Nephron progenitor cell (in vitro differentiated cells): ENCODE measurements around the gene ACVR2B.

Experiments used
- DNase-seq: peaks from one replicate; pipeline ENCODE4 v3.0.0; 2021
- H3K27ac Mint-ChIP-seq: 2 replicates; pipeline ENCODE4 v1.8.0; 2021; ENCODE audit warnings: mild to moderate bottlenecking, moderate library complexity, mixed read lengths
- H3K27me3 Mint-ChIP-seq: 2 replicates; pipeline ENCODE4 v1.8.0; 2021; ENCODE audit warnings: mild to moderate bottlenecking, low read depth, mixed read lengths; ENCODE audit not compliant: poor library complexity
- H3K36me3 Mint-ChIP-seq: 2 replicates; pipeline ENCODE4 v1.8.0; 2021; ENCODE audit warnings: low read depth, mixed read lengths
- H3K4me1 Mint-ChIP-seq: 2 replicates; pipeline ENCODE4 v1.8.0; 2021; ENCODE audit warnings: mixed read lengths
- H3K4me3 Mint-ChIP-seq: 2 replicates; pipeline ENCODE4 v1.8.0; 2021; ENCODE audit warnings: mild to moderate bottlenecking, moderate library complexity, mixed read lengths
- H3K9me3 Mint-ChIP-seq: 2 replicates; pipeline ENCODE4 v1.8.0; 2021; ENCODE audit warnings: mild to moderate bottlenecking, moderate library complexity, mixed read lengths
- CTCF ChIP-seq: fragments of 200-600 bp; sonication (generic); IDR thresholded peaks from 2 replicates; pipeline ENCODE4 v1.5.0; 2021; ENCODE audit warnings: antibody characterized with exemption

Gene ACVR2B

GRCh38 chr3:38454884-38455638, 1.4 kb downstream of the ACVR2B start:
- DNase-seq, result peak; percentile 92
- peaks cover 28% of the 10 kb centered on the region for H3K36me3 Mint-ChIP-seq
- no peak for TF ChIP-seq CTCF
- peak overlapping the region; percentile 98 for H3K27ac Mint-ChIP-seq
- peak overlapping the region; percentile 99 for H3K4me3 Mint-ChIP-seq
- H3K27me3 Mint-ChIP-seq, result peaks cover 9% of the 10 kb centered on the region
- H3K9me3 Mint-ChIP-seq, result peaks cover 14% of the 10 kb centered on the region
- H3K4me1 Mint-ChIP-seq, result peaks cover 51% of the 10 kb centered on the region

GRCh38 chr3:38455639-38456430, 2.1 kb downstream of the ACVR2B start:
- peaks cover 5% of the 10 kb centered on the region for H3K27me3 Mint-ChIP-seq
- H3K4me3 Mint-ChIP-seq, result peak overlapping the region; percentile 99
- H3K36me3 Mint-ChIP-seq, result peaks cover 30% of the 10 kb centered on the region
- peaks cover 59% of the 10 kb centered on the region for H3K4me1 Mint-ChIP-seq
- peaks cover 11% of the 10 kb centered on the region for H3K9me3 Mint-ChIP-seq
- TF ChIP-seq CTCF, result no peak
- peak overlapping the region; percentile 86 for H3K27ac Mint-ChIP-seq
- no peak for DNase-seq

- peak overlapping the region; percentile 99 for H3K4me3 Mint-ChIP-seq
- no peaks in the 10 kb centered on the region for H3K27me3 Mint-ChIP-seq
- DNase-seq, result no peak
- no peak overlapping the region for H3K27ac Mint-ChIP-seq
- H3K4me1 Mint-ChIP-seq, result peaks cover 59% of the 10 kb centered on the region
- H3K9me3 Mint-ChIP-seq, result peaks cover 11% of the 10 kb centered on the region
- TF ChIP-seq CTCF, result no peak
- H3K36me3 Mint-ChIP-seq, result peaks cover 32% of the 10 kb centered on the region
These were observed 3.7 kb downstream of the ACVR2B start for GRCh38 chr3:38457111-38458003.

- H3K4me3 Mint-ChIP-seq, result no peak overlapping the region
- no peak for TF ChIP-seq CTCF
These were observed 5.3 kb downstream of the ACVR2B start for GRCh38 chr3:38458796-38459498.

GRCh38 chr3:38459499-38460048, 5.9 kb downstream of the ACVR2B start:
- DNase-seq, result no peak
- no peak overlapping the region for H3K4me3 Mint-ChIP-seq
- TF ChIP-seq CTCF, result no peak
- H3K9me3 Mint-ChIP-seq, result peaks cover 33% of the 10 kb centered on the region
- H3K4me1 Mint-ChIP-seq, result peaks cover 51% of the 10 kb centered on the region
- peaks cover 54% of the 10 kb centered on the region for H3K36me3 Mint-ChIP-seq
- peak overlapping the region; percentile 72 for H3K27ac Mint-ChIP-seq
- H3K27me3 Mint-ChIP-seq, result no peaks in the 10 kb centered on the region

More at GRCh38 chr3:38458796-38459498, 5.3 kb downstream of the ACVR2B start:
- peaks cover 48% of the 10 kb centered on the region for H3K36me3 Mint-ChIP-seq
- peaks cover 51% of the 10 kb centered on the region for H3K4me1 Mint-ChIP-seq
- peaks cover 27% of the 10 kb centered on the region for H3K9me3 Mint-ChIP-seq
- H3K27me3 Mint-ChIP-seq, result no peaks in the 10 kb centered on the region
- DNase-seq, result no peak
- no peak overlapping the region for H3K27ac Mint-ChIP-seq
